ENCODE results near the gene ARVCF.

DNA sequence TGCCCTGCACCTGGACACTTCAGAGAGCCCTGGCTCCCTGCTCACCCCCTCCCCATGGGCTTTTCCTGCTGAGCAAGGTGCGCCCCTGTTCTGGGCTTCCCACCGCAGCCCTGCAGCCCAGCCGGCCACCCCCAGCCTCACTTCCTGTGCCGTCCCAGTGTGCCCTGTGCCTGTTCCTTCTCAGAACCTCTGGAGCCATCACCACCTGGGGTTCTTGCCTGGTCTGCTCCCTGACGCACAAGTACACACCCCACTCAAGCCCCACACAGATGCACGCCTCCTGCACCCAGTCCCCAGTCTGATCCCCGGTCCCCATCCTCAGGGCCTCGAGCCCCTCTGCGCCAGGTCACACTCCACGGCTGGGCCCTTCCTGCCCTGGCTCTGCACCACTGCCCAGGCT lies 39.5 kb upstream of the ARVCF start:
- TF ChIP-seq, protein P1, sequence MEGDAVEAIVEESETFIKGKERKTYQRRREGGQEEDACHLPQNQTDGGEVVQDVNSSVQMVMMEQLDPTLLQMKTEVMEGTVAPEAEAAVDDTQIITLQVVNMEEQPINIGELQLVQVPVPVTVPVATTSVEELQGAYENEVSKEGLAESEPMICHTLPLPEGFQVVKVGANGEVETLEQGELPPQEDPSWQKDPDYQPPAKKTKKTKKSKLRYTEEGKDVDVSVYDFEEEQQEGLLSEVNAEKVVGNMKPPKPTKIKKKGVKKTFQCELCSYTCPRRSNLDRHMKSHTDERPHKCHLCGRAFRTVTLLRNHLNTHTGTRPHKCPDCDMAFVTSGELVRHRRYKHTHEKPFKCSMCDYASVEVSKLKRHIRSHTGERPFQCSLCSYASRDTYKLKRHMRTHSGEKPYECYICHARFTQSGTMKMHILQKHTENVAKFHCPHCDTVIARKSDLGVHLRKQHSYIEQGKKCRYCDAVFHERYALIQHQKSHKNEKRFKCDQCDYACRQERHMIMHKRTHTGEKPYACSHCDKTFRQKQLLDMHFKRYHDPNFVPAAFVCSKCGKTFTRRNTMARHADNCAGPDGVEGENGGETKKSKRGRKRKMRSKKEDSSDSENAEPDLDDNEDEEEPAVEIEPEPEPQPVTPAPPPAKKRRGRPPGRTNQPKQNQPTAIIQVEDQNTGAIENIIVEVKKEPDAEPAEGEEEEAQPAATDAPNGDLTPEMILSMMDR (conservative IDR thresholded peaks at IDR 0.05): no peak
- TF ChIP-seq EZH2 (IDR thresholded peaks at IDR 0.05; ENCODE audit: low read depth): no peak
